Measurements from ENCODE around the gene LYPD3.

LYPD3 gene

GRCh38 chr19:43429395-43429794, 36.0 kb downstream of the LYPD3 start:
- TF ChIP-seq CTCF (IDR thresholded peaks at IDR 0.05; ENCODE audit: low read depth, low read length, missing control alignments): no peak
- no peak overlapping the region for H3K4me3 ChIP-seq (replicated peaks; ENCODE audit: low read depth, low read length)
- DNase-seq (ENCODE audit: extremely low read depth, low read depth): no peak

- H3K4me3 ChIP-seq (replicated peaks; ENCODE audit: low read depth, low read length): no peak overlapping the region
- peak; percentile 48 for TF ChIP-seq CTCF (IDR thresholded peaks at IDR 0.05; ENCODE audit: low read depth, low read length, missing control alignments)
- no peak for DNase-seq (ENCODE audit: extremely low read depth, low read depth)
Measured at GRCh38 chr19:43425567-43426392, 39.6 kb downstream of the LYPD3 start.

GRCh38 chr19:43423779-43424178, 41.6 kb downstream of the LYPD3 start:
- no peak for DNase-seq (ENCODE audit: extremely low read depth, low read depth)
- TF ChIP-seq CTCF (IDR thresholded peaks at IDR 0.05; ENCODE audit: low read depth, low read length, missing control alignments): no peak
- no peak overlapping the region for H3K4me3 ChIP-seq (replicated peaks; ENCODE audit: low read depth, low read length)

- DNase-seq (ENCODE audit: extremely low read depth, low read depth): no peak
- H3K4me3 ChIP-seq (replicated peaks; ENCODE audit: low read depth, low read length): no peak overlapping the region
- no peak for TF ChIP-seq CTCF (IDR thresholded peaks at IDR 0.05; ENCODE audit: low read depth, low read length, missing control alignments)
Measured at GRCh38 chr19:43422689-43423066, 42.7 kb downstream of the LYPD3 start.

- TF ChIP-seq CTCF (IDR thresholded peaks at IDR 0.05; ENCODE audit: low read depth, low read length, missing control alignments): no peak
- H3K4me3 ChIP-seq (replicated peaks; ENCODE audit: low read depth, low read length): no peak overlapping the region
- no peak for DNase-seq (ENCODE audit: extremely low read depth, low read depth)
Measured at GRCh38 chr19:43422000-43422688, 43.3 kb downstream of the LYPD3 start.

- no peak overlapping the region for H3K4me3 ChIP-seq (replicated peaks; ENCODE audit: low read depth, low read length)
- no peak for DNase-seq (ENCODE audit: extremely low read depth, low read depth)
- TF ChIP-seq CTCF (IDR thresholded peaks at IDR 0.05; ENCODE audit: low read depth, low read length, missing control alignments): no peak
Measured at GRCh38 chr19:43420954-43421353, 44.5 kb downstream of the LYPD3 start.
